Measurements from ENCODE around the gene SLC13A3.

Gene SLC13A3

GRCh38 chr20:46581391-46581790 is 69.9 kb downstream of the SLC13A3 start:
- TF ChIP-seq, protein P1, sequence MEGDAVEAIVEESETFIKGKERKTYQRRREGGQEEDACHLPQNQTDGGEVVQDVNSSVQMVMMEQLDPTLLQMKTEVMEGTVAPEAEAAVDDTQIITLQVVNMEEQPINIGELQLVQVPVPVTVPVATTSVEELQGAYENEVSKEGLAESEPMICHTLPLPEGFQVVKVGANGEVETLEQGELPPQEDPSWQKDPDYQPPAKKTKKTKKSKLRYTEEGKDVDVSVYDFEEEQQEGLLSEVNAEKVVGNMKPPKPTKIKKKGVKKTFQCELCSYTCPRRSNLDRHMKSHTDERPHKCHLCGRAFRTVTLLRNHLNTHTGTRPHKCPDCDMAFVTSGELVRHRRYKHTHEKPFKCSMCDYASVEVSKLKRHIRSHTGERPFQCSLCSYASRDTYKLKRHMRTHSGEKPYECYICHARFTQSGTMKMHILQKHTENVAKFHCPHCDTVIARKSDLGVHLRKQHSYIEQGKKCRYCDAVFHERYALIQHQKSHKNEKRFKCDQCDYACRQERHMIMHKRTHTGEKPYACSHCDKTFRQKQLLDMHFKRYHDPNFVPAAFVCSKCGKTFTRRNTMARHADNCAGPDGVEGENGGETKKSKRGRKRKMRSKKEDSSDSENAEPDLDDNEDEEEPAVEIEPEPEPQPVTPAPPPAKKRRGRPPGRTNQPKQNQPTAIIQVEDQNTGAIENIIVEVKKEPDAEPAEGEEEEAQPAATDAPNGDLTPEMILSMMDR (IDR thresholded peaks at IDR 0.05; ENCODE audit: extremely low read depth, insufficient read depth, missing control alignments), result no peak
- in situ Hi-C loops (cut with MboI; ENCODE audit: low pct_unique_long_range_greater_than_20kb, low sequenced_read_pairs, unreplicated experiment), result no loop called here
- DNase-seq (ENCODE audit: low spot score), result no peak

DNA sequence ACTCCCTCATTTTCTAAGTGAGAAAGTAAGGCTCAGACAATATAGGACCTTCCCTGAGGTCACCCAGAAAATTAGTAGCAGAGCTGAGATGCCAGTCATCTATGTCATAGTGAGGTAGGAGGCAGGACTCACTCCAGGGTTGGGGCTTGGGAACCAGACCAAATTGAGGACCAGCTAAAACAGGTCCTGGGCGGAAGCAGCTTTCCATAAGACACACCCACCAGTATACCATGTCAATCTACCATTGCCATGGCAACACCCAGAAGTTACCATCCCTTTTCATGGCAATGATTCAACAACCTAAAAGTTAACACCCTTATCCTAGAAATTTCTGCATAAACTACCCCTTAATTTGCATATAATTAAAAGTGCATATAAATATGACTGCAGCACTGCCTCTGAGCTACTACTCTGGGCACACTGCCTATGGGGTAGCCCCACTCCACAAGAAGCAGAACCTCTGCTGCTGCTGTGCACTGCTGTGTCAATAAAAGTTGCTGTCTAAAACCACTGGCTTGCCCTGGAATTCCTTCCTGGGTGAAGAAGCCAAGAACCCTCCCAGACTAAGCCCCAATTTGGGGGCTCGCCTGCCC is 70.5 kb downstream of the SLC13A3 start:
- TF ChIP-seq, protein P1 (IDR thresholded peaks at IDR 0.05; ENCODE audit: extremely low read depth, insufficient read depth, missing control alignments), result no peak
- DNase-seq (ENCODE audit: low spot score), result no peak
- in situ Hi-C loops (cut with MboI; ENCODE audit: low pct_unique_long_range_greater_than_20kb, low sequenced_read_pairs, unreplicated experiment), result no loop called here

- in situ Hi-C loops (cut with MboI; ENCODE audit: low pct_unique_long_range_greater_than_20kb, low sequenced_read_pairs, unreplicated experiment), result no loop called here
- TF ChIP-seq, protein P1 (IDR thresholded peaks at IDR 0.05; ENCODE audit: extremely low read depth, insufficient read depth, missing control alignments), result no peak
- no peak for DNase-seq (ENCODE audit: low spot score)
Measured at GRCh38 chr20:46578745-46579144, 72.5 kb downstream of the SLC13A3 start.

- in situ Hi-C loops (cut with MboI; ENCODE audit: low pct_unique_long_range_greater_than_20kb, low sequenced_read_pairs, unreplicated experiment), result no loop called here
- no peak for DNase-seq (ENCODE audit: low spot score)
- TF ChIP-seq, protein P1 (IDR thresholded peaks at IDR 0.05; ENCODE audit: extremely low read depth, insufficient read depth, missing control alignments), result no peak
Measured at GRCh38 chr20:46576774-46577395, 74.4 kb downstream of the SLC13A3 start.

DNA sequence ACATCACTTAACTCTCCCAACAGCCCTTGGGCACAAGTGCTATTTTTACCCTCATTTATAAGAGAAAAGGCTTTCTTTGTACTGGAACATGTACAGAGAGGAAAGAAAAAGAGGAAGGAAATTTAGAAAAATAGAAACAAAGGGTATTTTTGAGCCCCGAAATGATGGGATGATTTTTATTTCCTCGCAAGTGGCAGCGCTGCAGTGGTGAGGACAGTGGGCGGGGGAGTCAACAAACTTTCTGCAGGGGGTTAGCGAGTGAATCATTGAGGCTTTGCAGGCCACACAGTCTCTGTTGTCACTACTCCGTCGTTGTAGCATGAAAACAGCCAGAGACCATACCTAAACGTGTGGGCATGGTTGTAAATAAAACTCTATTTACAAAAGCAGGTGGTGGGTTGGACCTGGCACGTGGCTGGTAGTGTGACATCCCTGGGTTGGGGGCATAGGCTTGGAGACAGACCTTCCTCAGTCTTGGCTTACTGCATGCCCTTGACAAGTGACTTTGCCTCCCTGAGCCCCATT is 75.3 kb downstream of the SLC13A3 start:
- in situ Hi-C loops (cut with MboI; ENCODE audit: low pct_unique_long_range_greater_than_20kb, low sequenced_read_pairs, unreplicated experiment), result no loop called here
- TF ChIP-seq, protein P1 (IDR thresholded peaks at IDR 0.05; ENCODE audit: extremely low read depth, insufficient read depth, missing control alignments), result no peak

GRCh38 chr20:46575394-46575793 is 75.9 kb downstream of the SLC13A3 start:
- in situ Hi-C loops (cut with MboI; ENCODE audit: low pct_unique_long_range_greater_than_20kb, low sequenced_read_pairs, unreplicated experiment), result no loop called here
- TF ChIP-seq, protein P1 (IDR thresholded peaks at IDR 0.05; ENCODE audit: extremely low read depth, insufficient read depth, missing control alignments), result no peak
- DNase-seq (ENCODE audit: low spot score), result no peak

More for the DNA sequence above, 75.3 kb downstream of the SLC13A3 start:
- no peak for DNase-seq (ENCODE audit: low spot score)

All from GM13977 (cell line).